GM12878 (cell line): ENCODE results near the gene CYTH2. TPM values are rescaled to one million over a fixed set of nuclear protein-coding genes. Genes with fewer than 3 reads are reported as not detected.

ENCODE experiments used
- CHD2 ChIP-seq: IDR thresholded peaks from 2 replicates; pipeline ENCODE4 v1.6.1; 2011; ENCODE audit warnings: low read depth, low read length, improper control_type of control experiment, borderline replicate concordance
- CTCF ChIP-seq, 3 experiments: IDR thresholded peaks in 2 of 3; conservative IDR thresholded peaks in 1 of 3; 2 replicates each; pipeline ENCODE4 v1.5.1; 2011; ENCODE audit warnings: low read depth in 3 of 3, low read length in 3 of 3, mild to moderate bottlenecking in 3 of 3, control low read depth in 2 of 3, moderate library complexity in 2 of 3, inconsistent platforms in 1 of 3, mixed read lengths in 1 of 3; ENCODE audit not compliant: control insufficient read depth in 2 of 3, insufficient read depth in 1 of 3; ENCODE audit errors: extremely low read depth in 1 of 3
- CUX1 ChIP-seq: IDR thresholded peaks from 2 replicates; pipeline ENCODE4 v1.6.1; 2012; ENCODE audit warnings: improper control_type of control experiment, low read depth, low read length; ENCODE audit not compliant: insufficient replicate concordance
- E2F8 ChIP-seq: fragments of 450-650 bp; IDR thresholded peaks from 2 replicates; pipeline ENCODE4 v1.6.1; 2018; ENCODE audit warnings: mild to moderate bottlenecking, low read depth, moderate library complexity; ENCODE audit not compliant: partially characterized antibody
- EED ChIP-seq: sonication (generic); IDR thresholded peaks from 2 replicates; pipeline ENCODE4 v1.6.1; 2016; ENCODE audit warnings: antibody characterized with exemption, low read depth
- HDAC6 ChIP-seq: fragments of 200-600 bp; sonication (generic); IDR thresholded peaks from one replicate; pipeline ENCODE4 v1.8.0; 2017; ENCODE audit warnings: antibody characterized with exemption; ENCODE audit not compliant: unreplicated experiment
- NR2C2 ChIP-seq: IDR thresholded peaks from 2 replicates; pipeline ENCODE4 v1.6.1; 2011; ENCODE audit warnings: borderline replicate concordance, low read depth; ENCODE audit not compliant: control insufficient read depth, insufficient read length
- PML ChIP-seq: IDR thresholded peaks from 2 replicates; pipeline ENCODE4 v1.6.1; 2012; ENCODE audit warnings: low read length, inconsistent platforms
- POLR2A ChIP-seq: IDR thresholded peaks from 2 replicates; pipeline ENCODE4 v1.6.1; 2011; ENCODE audit warnings: low read depth, mild to moderate bottlenecking, low read length
- RAD51 ChIP-seq: fragments of 450-650 bp; IDR thresholded peaks from 2 replicates; pipeline ENCODE4 v1.6.1; 2016; ENCODE audit warnings: moderate library complexity, mild to moderate bottlenecking, inconsistent platforms
- SKIL ChIP-seq: fragments of 450-650 bp; IDR thresholded peaks from 2 replicates; pipeline ENCODE4 v1.6.1; 2017; ENCODE audit warnings: mild to moderate bottlenecking, low read depth, inconsistent platforms; ENCODE audit not compliant: poor library complexity, severe bottlenecking
- SMAD1 ChIP-seq: fragments of 450-650 bp; IDR thresholded peaks from 2 replicates; pipeline ENCODE4 v1.6.1; 2018; ENCODE audit warnings: mild to moderate bottlenecking, low read depth; ENCODE audit not compliant: partially characterized antibody
- SMARCA5 ChIP-seq: fragments of 450-650 bp; IDR thresholded peaks from 2 replicates; pipeline ENCODE4 v1.6.1; 2017; ENCODE audit warnings: mild to moderate bottlenecking
- STAT1 ChIP-seq: fragments of 450-650 bp; conservative IDR thresholded peaks from 2 replicates; pipeline ENCODE4 v1.6.1; 2014; ENCODE audit warnings: antibody characterized with exemption, mild to moderate bottlenecking
- SUZ12 ChIP-seq: fragments of 200-600 bp; sonication (generic); IDR thresholded peaks from one replicate; pipeline ENCODE4 v1.6.1; 2018; ENCODE audit warnings: antibody characterized with exemption, mild to moderate bottlenecking; ENCODE audit not compliant: unreplicated experiment
- USF1 ChIP-seq: IDR thresholded peaks from 2 replicates; pipeline ENCODE4 v1.6.1; 2011; ENCODE audit warnings: borderline replicate concordance, low read depth, mild to moderate bottlenecking, moderate library complexity, mixed read lengths, low read length; ENCODE audit not compliant: insufficient read depth; ENCODE audit errors: extremely low read length
- ZZZ3 ChIP-seq: IDR thresholded peaks from 2 replicates; pipeline ENCODE4 v1.6.1; 2011; ENCODE audit warnings: low read depth; ENCODE audit not compliant: control insufficient read depth, insufficient read length
- polyA plus RNA-seq, 11 experiments: library from polyadenylated mRNA; depleted of rRNA in 4 of 11; unstranded in 6 of 11; stranded (reverse) in 5 of 11; fragments of >200 nt; fragmentation: Nextera tagmentation in 4 of 11; fragmentation: Illumina TruSeq in 1 of 11; extraction: Ambion mirVana in 4 of 11; extraction: Trizol in 1 of 11; gene quantifications; 1 replicate in 1 of 11; 2 replicates in 10 of 11; pipeline versions ENCODE4 v1.2.1 to v1.2.3, GENCODE V29; 2011 to 2016; ENCODE audit warnings: inconsistent platforms in 2 of 11, missing spikeins in 2 of 11, low read depth in 1 of 11
- total RNA-seq, 4 experiments: library from RNA; depleted of rRNA in 3 of 4; stranded (reverse); fragments of >200 nt in 3 of 4; fragmentation: Illumina TruSeq in 1 of 4; extraction: Trizol in 1 of 4; gene quantifications; 2 replicates each; pipeline versions ENCODE4 v1.2.1 to v1.2.3, GENCODE V29; 2013 to 2021

The CYTH2 gene
- total and polyA plus RNA-seq, 10 of the 15 experiments (the other 5 are each of a cell fraction or from before 2014, with no cell fraction given) = 1.3 to 31.9 (median 22.2) TPM

- TF ChIP-seq CTCF (IDR thresholded peaks at IDR 0.05 in 2 of 3, conservative IDR thresholded peaks at IDR 0.05 in 1 of 3; ENCODE audit: control insufficient read depth in 2 of 3, extremely low read depth in 1 of 3, insufficient read depth in 1 of 3, low read depth in 3 of 3, low read length in 3 of 3) (no peak), CHD2 (peak; percentile 96), STAT1 (no peak), EED (no peak), USF1 (no peak), PML (no peak; the same call in 1 of the 2 replicates), CUX1 (no peak), HDAC6 (no peak), ZZZ3 (no peak), NR2C2 (no peak), POLR2A (no peak), SKIL (peak; percentile 92), RAD51 (no peak), E2F8 (no peak), SMAD1 (no peak), SMARCA5 (no peak), SUZ12 (no peak)
Measured at GRCh38 chr19:48468772-48469288, 339 bp upstream of the CYTH2 start (continued).
